Skin epidermis (tissue), 12 donors: ENCODE data around the gene COL13A1.

Source experiments
- H3K27ac ChIP-seq, 21 experiments: fragments of 200-600 bp; sonication (generic) in 11 of 21; one replicate each; pipeline ENCODE4 v1.5.0; 2020; ENCODE audit warnings: mild to moderate bottlenecking in 3 of 21, inconsistent platforms in 2 of 21, moderate library complexity in 2 of 21
- H3K4me3 ChIP-seq, 7 experiments: fragments of 200-600 bp; sonication (generic) in 2 of 7; one replicate each; pipeline ENCODE4 v1.5.0; 2020; ENCODE audit warnings: inconsistent platforms in 2 of 7, mild to moderate bottlenecking in 2 of 7, moderate library complexity in 1 of 7

COL13A1 gene

GRCh38 chr10:69816521-69816920, 14.8 kb downstream of the COL13A1 start:
- no peak overlapping the region for H3K4me3 ChIP-seq
- no peak overlapping the region for H3K27ac ChIP-seq

- Histone ChIP-seq H3K27ac (no peak overlapping the region), H3K4me3 (no peak overlapping the region)
Measured at GRCh38 chr10:69817078-69817581, 15.4 kb downstream of the COL13A1 start.

- H3K27ac ChIP-seq = no peak overlapping the region
- H3K4me3 ChIP-seq = no peak overlapping the region
Measured at GRCh38 chr10:69818676-69819239, 17.1 kb downstream of the COL13A1 start.

- H3K27ac ChIP-seq = no peak overlapping the region
- no peak overlapping the region for H3K4me3 ChIP-seq
Measured at GRCh38 chr10:69819716-69820506, 18.2 kb downstream of the COL13A1 start.

- Histone ChIP-seq H3K4me3 (no peak overlapping the region), H3K27ac (no peak overlapping the region)
Measured at GRCh38 chr10:69820817-69821216, 19.1 kb downstream of the COL13A1 start.

GRCh38 chr10:69825604-69826003, 23.9 kb downstream of the COL13A1 start:
- no peak overlapping the region for H3K27ac ChIP-seq
- no peak overlapping the region for H3K4me3 ChIP-seq

- H3K4me3 ChIP-seq = no peak overlapping the region
- no peak overlapping the region for H3K27ac ChIP-seq
Measured at GRCh38 chr10:69826094-69826493, 24.4 kb downstream of the COL13A1 start.

- Histone ChIP-seq H3K4me3 (no peak overlapping the region), H3K27ac (no peak overlapping the region)
Measured at GRCh38 chr10:69826789-69827554, 25.3 kb downstream of the COL13A1 start.

GRCh38 chr10:69828144-69828870, 26.6 kb downstream of the COL13A1 start:
- Histone ChIP-seq H3K4me3 (no peak overlapping the region), H3K27ac (no peak overlapping the region)

GRCh38 chr10:69829775-69830174, 28.1 kb downstream of the COL13A1 start:
- Histone ChIP-seq H3K27ac (no peak overlapping the region), H3K4me3 (no peak overlapping the region)

- no peak overlapping the region for H3K4me3 ChIP-seq
Measured at GRCh38 chr10:69831231-69831855, 29.6 kb downstream of the COL13A1 start.

GRCh38 chr10:69835233-69835632, 33.5 kb downstream of the COL13A1 start:
- H3K27ac ChIP-seq = no peak overlapping the region
- no peak overlapping the region for H3K4me3 ChIP-seq

More at GRCh38 chr10:69831231-69831855, 29.6 kb downstream of the COL13A1 start:
- no peak overlapping the region for H3K27ac ChIP-seq

GRCh38 chr10:69835875-69836730, 34.4 kb downstream of the COL13A1 start:
- H3K27ac ChIP-seq = no peak overlapping the region
- no peak overlapping the region for H3K4me3 ChIP-seq

GRCh38 chr10:69836731-69837030, 35.0 kb downstream of the COL13A1 start:
- no peak overlapping the region for H3K27ac ChIP-seq
- no peak overlapping the region for H3K4me3 ChIP-seq

- H3K27ac ChIP-seq = no peak overlapping the region
- no peak overlapping the region for H3K4me3 ChIP-seq
Measured at GRCh38 chr10:69837261-69837660, 35.6 kb downstream of the COL13A1 start.

- Histone ChIP-seq H3K27ac (no peak overlapping the region), H3K4me3 (no peak overlapping the region)
Measured at GRCh38 chr10:69838418-69838817, 36.7 kb downstream of the COL13A1 start.

GRCh38 chr10:69838853-69839252, 37.1 kb downstream of the COL13A1 start:
- Histone ChIP-seq H3K4me3 (no peak overlapping the region), H3K27ac (no peak overlapping the region)

- Histone ChIP-seq H3K4me3 (no peak overlapping the region), H3K27ac (no peak overlapping the region)
Measured at GRCh38 chr10:69839696-69840345, 38.1 kb downstream of the COL13A1 start.
